Inferior parietal cortex (tissue), 1 donor: ENCODE results near the gene ADGRV1.
"Not testable (repeated sequence)": the region's sequence is repeated elsewhere in the genome, so short reads cannot be mapped to it uniquely, and the experiment has no call there.

Experiments used
- DNase-seq: peaks from one replicate; pipeline ENCODE4 v3.0.0-alpha.2; 2016; ENCODE audit errors: extremely low spot score

Gene ADGRV1

GRCh38 chr5:90741022-90741564 lies 182.5 kb downstream of the ADGRV1 start:
- DNase-seq = no peak

GRCh38 chr5:90746119-90746518 lies 187.5 kb downstream of the ADGRV1 start:
- DNase-seq = no peak

GRCh38 chr5:90747175-90747574 lies 188.6 kb downstream of the ADGRV1 start:
- DNase-seq = no peak

GRCh38 chr5:90747693-90748092 lies 189.1 kb downstream of the ADGRV1 start:
- no peak for DNase-seq

- DNase-seq = no peak
Observed at GRCh38 chr5:90759119-90759518, 200.5 kb downstream of the ADGRV1 start.

GRCh38 chr5:90767710-90768109 lies 209.1 kb downstream of the ADGRV1 start:
- DNase-seq = no peak

GRCh38 chr5:90770006-90770541 lies 211.5 kb downstream of the ADGRV1 start:
- not testable (repeated sequence) for DNase-seq

- DNase-seq = no peak
Observed at GRCh38 chr5:90777959-90778358, 219.4 kb downstream of the ADGRV1 start.

GRCh38 chr5:90783460-90784333 lies 225.1 kb downstream of the ADGRV1 start:
- peak; percentile 90 for DNase-seq

GRCh38 chr5:90786756-90787155 lies 228.2 kb downstream of the ADGRV1 start:
- DNase-seq = no peak

GRCh38 chr5:90792725-90793124 lies 234.1 kb downstream of the ADGRV1 start:
- DNase-seq = no peak

GRCh38 chr5:90793183-90793582 lies 234.6 kb downstream of the ADGRV1 start:
- no peak for DNase-seq

GRCh38 chr5:90796919-90797318 lies 238.3 kb downstream of the ADGRV1 start:
- DNase-seq = not testable (repeated sequence)

- DNase-seq = not testable (repeated sequence)
Observed at GRCh38 chr5:90800082-90800481, 241.5 kb downstream of the ADGRV1 start.

GRCh38 chr5:90800515-90800914 lies 241.9 kb downstream of the ADGRV1 start:
- not testable (repeated sequence) for DNase-seq

GRCh38 chr5:90802474-90803317 lies 244.1 kb downstream of the ADGRV1 start:
- peak; percentile 37 for DNase-seq

GRCh38 chr5:90803381-90803780 lies 244.8 kb downstream of the ADGRV1 start:
- no peak for DNase-seq

- DNase-seq = no peak
Observed at GRCh38 chr5:90803876-90804275, 245.3 kb downstream of the ADGRV1 start.

GRCh38 chr5:90807496-90807895 lies 248.9 kb downstream of the ADGRV1 start:
- no peak for DNase-seq

- DNase-seq = no peak
Observed at GRCh38 chr5:90809311-90810056, 250.9 kb downstream of the ADGRV1 start.

- DNase-seq = no peak
Observed at GRCh38 chr5:90810211-90810610, 251.6 kb downstream of the ADGRV1 start.
